Suppressor macrophage treated with lipopolysaccharide for 1 hour (primary cell): ENCODE data around the gene MEP1B.
"Not testable (repeated sequence)": the region's sequence is repeated elsewhere in the genome, so short reads cannot be mapped to it uniquely, and the experiment has no call there.

Experiments used
- DNase-seq, 3 donors: peaks; one replicate each; pipeline ENCODE4 v3.0.0-alpha.2; 2020 to 2022

Gene MEP1B

GRCh38 chr18:32209685-32210445 lies 20.0 kb downstream of the MEP1B start:
- DNase-seq: no peak

- DNase-seq: no peak
Observed at GRCh38 chr18:32213693-32214092, 23.9 kb downstream of the MEP1B start.

- DNase-seq: no peak
Observed at GRCh38 chr18:32216390-32216789, 26.6 kb downstream of the MEP1B start.

- DNase-seq: no peak
Observed at GRCh38 chr18:32219431-32220018, 29.7 kb downstream of the MEP1B start.

- DNase-seq: not testable (repeated sequence)
Observed at GRCh38 chr18:32233348-32233747, 43.5 kb downstream of the MEP1B start.

- DNase-seq: no peak
Observed at GRCh38 chr18:32237049-32237448, 47.2 kb downstream of the MEP1B start.

- no peak for DNase-seq
Observed at GRCh38 chr18:32238635-32239268, 48.9 kb downstream of the MEP1B start.

GRCh38 chr18:32242395-32242794 lies 52.6 kb downstream of the MEP1B start:
- DNase-seq: no peak

GRCh38 chr18:32243358-32243757 lies 53.5 kb downstream of the MEP1B start:
- no peak for DNase-seq

- DNase-seq: no peak
Observed at GRCh38 chr18:32244881-32245280, 55.0 kb downstream of the MEP1B start.

- no peak for DNase-seq
Observed at GRCh38 chr18:32249147-32249929, 59.5 kb downstream of the MEP1B start.

GRCh38 chr18:32251466-32251865 lies 61.6 kb downstream of the MEP1B start:
- no peak for DNase-seq

- peak in 1 of 3 donors; percentile 3 for DNase-seq
Observed at GRCh38 chr18:32252141-32252860, 62.5 kb downstream of the MEP1B start.

- no peak for DNase-seq
Observed at GRCh38 chr18:32255570-32255969, 65.7 kb downstream of the MEP1B start.

- peak; percentile 48 to 56 (median 48) for DNase-seq
Observed at GRCh38 chr18:32257084-32257785, 67.4 kb downstream of the MEP1B start.

- DNase-seq: no peak
Observed at GRCh38 chr18:32258148-32258547, 68.3 kb downstream of the MEP1B start.

GRCh38 chr18:32258558-32259204 lies 68.8 kb downstream of the MEP1B start:
- DNase-seq: peak in 2 of 3 donors; percentile 13 to 22

- DNase-seq: no peak
Observed at GRCh38 chr18:32259553-32259952, 69.7 kb downstream of the MEP1B start.

GRCh38 chr18:32261003-32261402 lies 71.2 kb downstream of the MEP1B start:
- DNase-seq: peak in 1 of 3 donors; percentile 3

- DNase-seq: no peak
Observed at GRCh38 chr18:32262092-32262491, 72.3 kb downstream of the MEP1B start.

GRCh38 chr18:32264401-32264800 lies 74.6 kb downstream of the MEP1B start:
- DNase-seq: no peak
